PFSK-1 (cell line): ENCODE measurements around the gene RDH5.

Source experiments
- FOXP2 ChIP-seq: optimal IDR thresholded peaks from 2 replicates; pipeline ENCODE3; 2011; ENCODE audit warnings: borderline replicate concordance, control low read depth, inconsistent platforms; ENCODE audit not compliant: insufficient read depth; ENCODE audit errors: extremely low read length, extremely low read depth
- POLR2AphosphoS5 ChIP-seq: IDR thresholded peaks from 2 replicates; pipeline ENCODE4 v1.6.1; 2012; ENCODE audit warnings: low read depth, mild to moderate bottlenecking, control low read depth, low read length, moderate library complexity
- SIN3A ChIP-seq: IDR thresholded peaks from 2 replicates; pipeline ENCODE4 v1.6.1; 2012; ENCODE audit warnings: mild to moderate bottlenecking, low read length, moderate library complexity, borderline replicate concordance; ENCODE audit not compliant: insufficient read depth
- TAF1 ChIP-seq: IDR thresholded peaks from 2 replicates; pipeline ENCODE4 v1.6.1; 2012; ENCODE audit warnings: low read length, control low read depth, borderline replicate concordance; ENCODE audit not compliant: insufficient read depth
- TF ChIP-seq, protein P1 (sequence below), 2 experiments: IDR thresholded peaks; 2 replicates each; pipeline versions ENCODE4 v1.6.1 to v1.8.0; 2011 to 2012; ENCODE audit warnings: low read depth in 2 of 2, low read length in 2 of 2, control low read depth in 1 of 2, inconsistent platforms in 1 of 2, mild to moderate bottlenecking in 1 of 2, moderate library complexity in 1 of 2; ENCODE audit not compliant: insufficient read depth in 1 of 2

RDH5 gene

DNA sequence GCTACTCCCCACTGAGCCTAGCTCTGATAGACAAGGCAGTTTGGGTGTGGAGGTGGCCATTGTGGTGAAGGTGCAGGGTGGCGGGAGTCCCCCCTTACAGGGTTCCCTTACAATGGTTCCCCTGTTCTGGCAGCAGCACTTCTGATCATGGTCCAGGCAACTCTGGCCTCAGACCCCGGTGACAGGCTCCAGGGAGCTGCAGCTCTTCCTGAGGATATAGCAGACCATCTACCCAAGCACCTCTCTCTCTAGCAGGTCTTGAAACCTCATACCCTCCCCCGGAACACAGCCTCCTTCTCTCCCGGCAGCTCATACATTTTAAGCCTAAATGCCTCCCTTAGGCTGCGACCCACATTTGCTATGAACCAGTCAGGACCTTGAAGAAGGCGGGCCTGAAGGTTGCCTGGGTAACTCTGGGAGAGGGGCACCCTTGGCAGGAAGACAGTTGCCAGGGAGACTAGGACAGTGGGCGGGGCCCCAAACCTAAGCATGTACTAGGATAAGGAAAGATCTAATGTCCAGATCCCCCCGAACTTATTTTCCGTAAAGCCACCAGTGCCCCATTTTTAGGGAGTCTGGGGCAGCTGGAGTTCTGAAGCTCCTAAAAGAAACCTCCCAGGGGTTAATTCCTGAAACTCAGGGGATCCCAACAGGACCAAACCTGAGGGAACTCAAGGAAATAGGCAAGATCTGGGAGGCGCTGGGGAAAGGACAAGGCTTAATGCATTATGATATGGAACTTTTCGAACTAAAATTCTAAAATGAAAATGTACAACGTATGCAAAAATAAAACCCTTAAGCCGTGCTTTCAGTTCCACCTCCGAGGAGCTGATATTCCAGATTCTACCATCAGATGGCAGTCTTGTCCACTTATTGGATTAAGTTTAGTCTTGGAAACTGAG is 18.2 kb downstream of the RDH5 start:
- TF ChIP-seq, protein P1, sequence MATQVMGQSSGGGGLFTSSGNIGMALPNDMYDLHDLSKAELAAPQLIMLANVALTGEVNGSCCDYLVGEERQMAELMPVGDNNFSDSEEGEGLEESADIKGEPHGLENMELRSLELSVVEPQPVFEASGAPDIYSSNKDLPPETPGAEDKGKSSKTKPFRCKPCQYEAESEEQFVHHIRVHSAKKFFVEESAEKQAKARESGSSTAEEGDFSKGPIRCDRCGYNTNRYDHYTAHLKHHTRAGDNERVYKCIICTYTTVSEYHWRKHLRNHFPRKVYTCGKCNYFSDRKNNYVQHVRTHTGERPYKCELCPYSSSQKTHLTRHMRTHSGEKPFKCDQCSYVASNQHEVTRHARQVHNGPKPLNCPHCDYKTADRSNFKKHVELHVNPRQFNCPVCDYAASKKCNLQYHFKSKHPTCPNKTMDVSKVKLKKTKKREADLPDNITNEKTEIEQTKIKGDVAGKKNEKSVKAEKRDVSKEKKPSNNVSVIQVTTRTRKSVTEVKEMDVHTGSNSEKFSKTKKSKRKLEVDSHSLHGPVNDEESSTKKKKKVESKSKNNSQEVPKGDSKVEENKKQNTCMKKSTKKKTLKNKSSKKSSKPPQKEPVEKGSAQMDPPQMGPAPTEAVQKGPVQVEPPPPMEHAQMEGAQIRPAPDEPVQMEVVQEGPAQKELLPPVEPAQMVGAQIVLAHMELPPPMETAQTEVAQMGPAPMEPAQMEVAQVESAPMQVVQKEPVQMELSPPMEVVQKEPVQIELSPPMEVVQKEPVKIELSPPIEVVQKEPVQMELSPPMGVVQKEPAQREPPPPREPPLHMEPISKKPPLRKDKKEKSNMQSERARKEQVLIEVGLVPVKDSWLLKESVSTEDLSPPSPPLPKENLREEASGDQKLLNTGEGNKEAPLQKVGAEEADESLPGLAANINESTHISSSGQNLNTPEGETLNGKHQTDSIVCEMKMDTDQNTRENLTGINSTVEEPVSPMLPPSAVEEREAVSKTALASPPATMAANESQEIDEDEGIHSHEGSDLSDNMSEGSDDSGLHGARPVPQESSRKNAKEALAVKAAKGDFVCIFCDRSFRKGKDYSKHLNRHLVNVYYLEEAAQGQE (IDR thresholded peaks at IDR 0.05; ENCODE audit: insufficient read depth in 1 of 2, low read depth in 2 of 2, low read length in 2 of 2): no peak
- no peak for TF ChIP-seq FOXP2
- TF ChIP-seq SIN3A: no peak
- TF ChIP-seq POLR2AphosphoS5: no peak
- TF ChIP-seq TAF1: no peak

DNA sequence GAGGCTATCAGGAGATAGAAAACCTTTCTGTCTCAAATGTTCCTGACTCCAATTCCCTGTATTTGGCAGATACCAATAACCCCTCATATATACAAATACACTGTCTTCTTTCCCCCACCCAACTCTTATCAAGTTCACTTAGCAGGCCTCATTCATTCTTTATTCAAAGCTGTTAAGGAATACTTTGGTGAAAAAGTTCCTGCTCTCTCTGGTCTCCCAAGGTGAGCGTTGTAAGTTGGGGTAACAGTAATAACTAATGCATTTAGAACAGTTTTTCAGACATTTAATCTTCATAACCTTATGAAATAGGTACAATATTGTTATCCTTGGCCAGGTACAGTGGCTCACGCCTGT is 18.8 kb downstream of the RDH5 start:
- TF ChIP-seq TAF1 (no peak), SIN3A (no peak)

DNA sequence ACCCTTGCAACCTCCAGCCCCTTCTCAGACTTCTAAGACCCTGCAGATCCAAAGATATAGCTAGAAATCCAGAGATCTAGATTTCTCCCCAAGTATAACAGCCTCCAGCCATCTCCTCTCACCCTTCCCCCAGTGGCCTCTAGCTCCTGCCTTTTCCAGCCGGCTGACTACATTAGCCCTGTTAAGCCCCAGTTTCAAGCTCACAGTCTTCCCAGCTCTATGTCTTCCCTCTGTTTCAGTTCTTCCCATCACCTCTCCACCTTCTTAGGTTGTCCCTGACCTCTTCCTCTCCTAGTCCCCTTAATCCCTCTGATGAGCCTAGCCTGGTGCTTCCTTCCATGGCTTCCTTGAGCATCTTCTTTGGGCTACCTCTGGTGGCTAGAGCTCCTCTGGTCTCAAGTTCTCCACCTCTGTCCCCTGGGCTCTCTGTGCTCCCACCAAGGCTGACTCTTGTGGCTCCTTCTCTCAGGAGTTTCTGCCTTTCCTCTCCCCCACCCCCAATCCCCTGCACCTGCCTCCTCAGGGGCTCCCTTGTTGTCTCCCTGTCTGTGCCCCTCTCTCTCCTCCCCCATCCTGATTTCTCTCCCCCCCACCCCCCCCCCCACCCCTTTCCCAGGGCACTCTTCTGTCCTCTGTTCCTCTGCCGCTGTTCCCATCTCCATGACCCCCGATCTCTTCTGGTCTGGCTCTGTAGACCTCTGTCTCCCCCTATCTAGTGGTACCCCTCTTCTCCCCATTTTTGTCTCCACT is 21.9 kb downstream of the RDH5 start:
- TF ChIP-seq FOXP2: no peak
- no peak for TF ChIP-seq POLR2AphosphoS5
- no peak for TF ChIP-seq SIN3A
- no peak for TF ChIP-seq TAF1
- TF ChIP-seq, protein P1 (IDR thresholded peaks at IDR 0.05; ENCODE audit: insufficient read depth in 1 of 2, low read depth in 2 of 2, low read length in 2 of 2): no peak

DNA sequence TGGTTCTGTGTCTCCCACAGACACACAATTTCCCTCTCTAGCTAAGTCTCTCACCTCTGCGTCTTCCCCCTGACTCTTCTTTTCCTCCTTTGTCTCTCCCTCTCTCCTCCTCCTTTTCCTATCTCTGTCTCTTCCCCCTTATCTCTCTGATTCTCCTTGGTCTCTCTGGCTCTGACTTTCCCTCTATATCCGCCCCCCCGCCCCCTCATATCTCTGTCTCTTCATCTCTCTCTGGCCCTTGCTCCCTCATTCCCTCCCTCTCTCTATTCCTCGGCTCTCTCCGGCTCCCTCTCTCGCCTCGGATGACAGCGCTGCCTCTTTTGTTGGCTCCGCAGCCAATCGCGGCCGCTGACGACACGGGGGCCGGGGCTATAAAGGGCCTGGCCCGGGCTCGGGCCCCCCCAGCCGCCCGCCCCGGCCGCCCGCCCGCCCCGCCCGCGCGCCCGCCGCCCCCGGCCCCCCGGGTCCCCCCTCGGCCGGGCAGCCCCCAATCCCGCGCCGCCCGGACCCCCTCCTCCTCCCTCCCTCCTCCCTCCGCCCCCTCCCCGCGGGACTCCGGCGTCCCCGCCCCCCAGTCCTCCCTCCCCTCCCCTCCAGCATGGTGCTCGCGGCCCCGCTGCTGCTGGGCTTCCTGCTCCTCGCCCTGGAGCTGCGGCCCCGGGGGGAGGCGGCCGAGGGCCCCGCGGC is 22.7 kb downstream of the RDH5 start, which contains the start of gene GDF11:
TSS of gene GDF11 (plus strand) at position 404 of the 687 bp plus-strand sequence. CDS start at position 599, 195 bp downstream.
- TF ChIP-seq SIN3A: 0 out of 2 replicates have a peak, but pooled peaks have one; percentile 49
- TF ChIP-seq POLR2AphosphoS5: peak; percentile 53; the same call in 1 of the 2 replicates
- TF ChIP-seq TAF1: peak; percentile 83; the same call in 1 of the 2 replicates
- TF ChIP-seq, protein P1 (IDR thresholded peaks at IDR 0.05; ENCODE audit: insufficient read depth in 1 of 2, low read depth in 2 of 2, low read length in 2 of 2): no peak
- TF ChIP-seq FOXP2: no peak

GRCh38 chr12:55743406-55744339 is 23.5 kb downstream of the RDH5 start:
- TF ChIP-seq SIN3A (peak; percentile 24; the same call in 1 of the 2 replicates), FOXP2 (no peak), TAF1 (0 out of 2 replicates have a peak, but pooled peaks have one; percentile 23), POLR2AphosphoS5 (no peak)
- TF ChIP-seq, protein P1 (IDR thresholded peaks at IDR 0.05; ENCODE audit: insufficient read depth in 1 of 2, low read depth in 2 of 2, low read length in 2 of 2): 0 out of 4 replicates have a peak, but pooled peaks of 1 of the 2 experiments have one; percentile 31
